HepG2 (cell line): ENCODE results near the gene KIF1B. TPM values are rescaled to one million over a fixed set of nuclear protein-coding genes. Genes with fewer than 3 reads are reported as not detected.

ENCODE experiments used
- ATAC-seq: fragments of 200-7000 bp; cut with Tn5 transposase; 3 replicates; pipeline ENCODE4 v1.9.1; 2020; ENCODE audit warnings: mild to moderate bottlenecking, moderate library complexity
- BruUV-seq: library from RNA; stranded (reverse); fragments of 400-500 nt; replicated peaks from 2 replicates; lab custom pipeline; 2021; lab: Mats Ljungman, UMichigan
- CTCF ChIA-PET: fragments of 300-600 bp; formaldehyde crosslinking; extraction: SDS; loops from one replicate; lab custom pipeline; 2021; ENCODE audit warnings: low total read pairs, inconsistent platforms, low intra/inter-chr PET ratio; lab: Yijun Ruan, JAX
- POLR2A ChIA-PET: fragments of 350-600 bp; sonication (Branson Sonifier 250); formaldehyde crosslinking; loops from one replicate; lab custom pipeline; 2020; ENCODE audit warnings: antibody characterized with exemption, inconsistent platforms; lab: Yijun Ruan, JAX
- DNase-seq: peaks from one replicate; pipeline ENCODE4 v3.0.0-alpha.2; 2015; ENCODE audit warnings: low spot score
- FAIRE-seq: peaks from 3 replicates; lab custom pipeline; 2011; peaks lifted over from hg19 to GRCh38; lab: Jason Lieb, UNC
- H2AFZ ChIP-seq: one replicate; pipeline ENCODE4 v1.6.1; 2011; ENCODE audit warnings: low read length, inconsistent platforms
- H3K27ac ChIP-seq: fragments of 300-600 bp; 3 replicates; pipeline ENCODE4 v1.8.0; 2011; ENCODE audit warnings: mixed run types, mild to moderate bottlenecking, mixed read lengths, low read length, inconsistent platforms; ENCODE audit not compliant: insufficient read depth; ENCODE audit errors: extremely low read length
- H3K27me3 ChIP-seq, 2 experiments: fragments of 200-600 bp in 1 of 2; 2 replicates in 1 of 2; 3 replicates in 1 of 2; pipeline versions ENCODE4 v1.6.0 to v1.8.0; 2011; ENCODE audit warnings: low read length in 2 of 2, mild to moderate bottlenecking in 2 of 2, moderate library complexity in 2 of 2, inconsistent platforms in 1 of 2; ENCODE audit not compliant: insufficient read depth in 2 of 2, control insufficient read depth in 1 of 2
- H3K36me3 ChIP-seq, 2 experiments: fragments of 200-600 bp in 1 of 2; replicated peaks in 1 of 2; 2 replicates in 1 of 2; 3 replicates in 1 of 2; pipeline versions ENCODE4 v1.5.1 to v1.8.0; 2011; ENCODE audit warnings: low read length in 2 of 2, inconsistent platforms in 1 of 2; ENCODE audit not compliant: insufficient read depth in 2 of 2, control insufficient read depth in 1 of 2
- H3K4me1 ChIP-seq: 2 replicates; pipeline ENCODE4 v1.5.1; 2012; ENCODE audit warnings: low read length, inconsistent platforms; ENCODE audit not compliant: insufficient read depth
- H3K4me2 ChIP-seq: 2 replicates; pipeline ENCODE4 v1.6.0; 2011; ENCODE audit warnings: low read depth, low read length, inconsistent platforms
- H3K4me3 ChIP-seq, 3 experiments: fragments of 200-600 bp in 1 of 3; sonication (generic), shearing (Covaris generic) in 1 of 3; replicated peaks in 1 of 3; 2 replicates each; pipeline ENCODE4 v1.5.1; 2011 to 2016; ENCODE audit warnings: low read length in 3 of 3, inconsistent platforms in 2 of 3, low read depth in 2 of 3, mild to moderate bottlenecking in 2 of 3, control low read depth in 1 of 3, mixed read lengths in 1 of 3; ENCODE audit not compliant: insufficient read depth in 1 of 3
- H3K79me2 ChIP-seq: one replicate; pipeline ENCODE4 v1.6.1; 2011; ENCODE audit warnings: low read length, inconsistent platforms; ENCODE audit not compliant: insufficient read depth
- H3K9ac ChIP-seq: 2 replicates; pipeline ENCODE4 v1.6.0; 2011; ENCODE audit warnings: mild to moderate bottlenecking, low read depth, low read length, inconsistent platforms; ENCODE audit not compliant: insufficient read depth
- H3K9me3 ChIP-seq: 2 replicates; pipeline ENCODE4 v1.5.1; 2012; ENCODE audit warnings: mild to moderate bottlenecking, low read length
- H4K20me1 ChIP-seq: 2 replicates; pipeline ENCODE4 v1.6.0; 2011; ENCODE audit warnings: inconsistent platforms, mild to moderate bottlenecking, low read length, moderate library complexity; ENCODE audit not compliant: insufficient read depth
- AKNA ChIP-seq: sonication (generic); formaldehyde crosslinking; IDR thresholded peaks from 2 replicates; pipeline ENCODE4 v1.4.0; 2020; ENCODE audit warnings: missing genetic modification reagents, borderline replicate concordance
- CREM ChIP-seq, 2 experiments: sonication (generic) in 1 of 2; formaldehyde crosslinking in 1 of 2; IDR thresholded peaks; 2 replicates each; pipeline versions ENCODE4 v1.4.0 to v1.6.1; 2016 to 2020; ENCODE audit warnings: antibody characterized with exemption in 1 of 2, mild to moderate bottlenecking in 1 of 2, missing genetic modification reagents in 1 of 2
- FOXP1 ChIP-seq, 2 experiments: fragments of 450-650 bp in 1 of 2; IDR thresholded peaks; 2 replicates each; pipeline ENCODE4 v1.6.1; 2017 to 2018; ENCODE audit warnings: antibody characterized with exemption in 1 of 2
- KLF12 ChIP-seq: sonication (generic); formaldehyde crosslinking; IDR thresholded peaks from 2 replicates; pipeline ENCODE4 v1.4.0; 2020; ENCODE audit warnings: missing genetic modification reagents, borderline replicate concordance
- NR2F2 ChIP-seq: IDR thresholded peaks from 2 replicates; pipeline ENCODE4 v1.6.1; 2012; ENCODE audit warnings: low read depth, inconsistent platforms, borderline replicate concordance
- PLSCR1 ChIP-seq: sonication (generic); formaldehyde crosslinking; IDR thresholded peaks from 2 replicates; pipeline ENCODE4 v1.5.0; 2020; ENCODE audit warnings: missing genetic modification reagents, mild to moderate bottlenecking, borderline replicate concordance
- SNAPC5 ChIP-seq: sonication (generic); formaldehyde crosslinking; IDR thresholded peaks from 2 replicates; pipeline ENCODE4 v1.8.1; 2023; ENCODE audit warnings: mild to moderate bottlenecking, missing genetic modification reagents, borderline replicate concordance
- TBP ChIP-seq: sonication (generic); formaldehyde crosslinking; IDR thresholded peaks from 2 replicates; pipeline ENCODE4 v1.5.0; 2020; ENCODE audit warnings: missing genetic modification reagents
- ZMAT3 ChIP-seq: sonication (generic); formaldehyde crosslinking; conservative IDR thresholded peaks from 2 replicates; pipeline ENCODE4 v1.7.0; 2021; ENCODE audit warnings: missing genetic modification reagents
- ZMYM3 ChIP-seq: sonication (generic); formaldehyde crosslinking; IDR thresholded peaks from 2 replicates; pipeline ENCODE4 v1.5.1; 2020; ENCODE audit warnings: mild to moderate bottlenecking, missing genetic modification reagents
- ZNF121 ChIP-seq: sonication (generic); formaldehyde crosslinking; IDR thresholded peaks from 2 replicates; pipeline ENCODE4 v1.5.0; 2020; ENCODE audit warnings: mild to moderate bottlenecking, missing genetic modification reagents
- ZNF530 ChIP-seq: sonication (generic); formaldehyde crosslinking; IDR thresholded peaks from 2 replicates; pipeline ENCODE4 v1.5.0; 2020; ENCODE audit warnings: low read depth, mild to moderate bottlenecking, missing genetic modification reagents
- ZNF589 ChIP-seq: sonication (generic); formaldehyde crosslinking; conservative IDR thresholded peaks from 2 replicates; pipeline ENCODE4 v1.8.0; 2022; ENCODE audit warnings: mild to moderate bottlenecking, moderate library complexity, missing genetic modification reagents
- WGBS: methylation state at CpG from one replicate; pipeline ENCODE4 v1.1.6; 2017; ENCODE audit warnings: low lambda C conversion rate; 5-methylcytosine and 5-hydroxymethylcytosine counted together
- in situ Hi-C: cut with HindIII; loops from 2 replicates; pipeline ENCODE4 v1.10.0; 2017; ENCODE audit warnings: low pct_unique_long_range_greater_than_20kb; ENCODE audit not compliant: extremely low pct_ligation_motif_present
- intact Hi-C: fragments of 100-400 bp; cut with micrococcal nuclease; formaldehyde crosslinking; loops from one replicate; pipeline ENCODE4 v1.10.0; 2022; ENCODE audit not compliant: unreplicated experiment
- polyA plus RNA-seq, 8 experiments: library from polyadenylated mRNA; depleted of rRNA in 3 of 8; stranded (reverse) in 7 of 8; unstranded in 1 of 8; fragments of >200 nt; fragmentation: Illumina TruSeq in 4 of 8; extraction: Trizol in 4 of 8; gene quantifications; 2 replicates each; pipeline versions ENCODE4 v1.2.1 to v1.2.3, GENCODE V29; 2011 to 2016; ENCODE audit warnings: low read depth in 4 of 8, missing spikeins in 1 of 8, mixed read lengths in 1 of 8; ENCODE audit not compliant: insufficient read depth in 1 of 8
- total RNA-seq, 5 experiments: library from RNA; depleted of rRNA; stranded (reverse); fragments of >200 nt; fragmentation: Illumina TruSeq; extraction: Trizol; gene quantifications; 2 replicates each; pipeline ENCODE4 v1.2.3, GENCODE V29; 2016; ENCODE audit warnings: low read depth in 1 of 5

KIF1B gene
- total and polyA plus RNA-seq, 2 of the 13 experiments (the other 11 are each of a cell fraction or from before 2014, with no cell fraction given) = 26.7 to 32.5 TPM

GRCh38 chr1:10383630-10384029, 173.3 kb downstream of the KIF1B start:
- no peaks in the 10 kb centered on the region for H4K20me1 ChIP-seq
- FAIRE-seq (no peak), ATAC-seq (no peak), DNase-seq (no peak)
- BruUV-seq = no TSS peak
- H3K4me3 ChIP-seq = no peak overlapping the region
- peak; percentile 51; the same call in 1 of the 2 replicates for TF ChIP-seq ZNF121 (CRISPR knock-in tag)
- no peak for TF ChIP-seq CREM (IDR thresholded peaks at IDR 0.05)
- TF ChIP-seq CREM (CRISPR knock-in tag; IDR thresholded peaks at IDR 0.05) = no peak
- H3K27me3 ChIP-seq = no peaks in the 10 kb centered on the region
- H3K9me3 ChIP-seq = no peaks in the 10 kb centered on the region
- peaks cover 0 to 11% of the 10 kb centered on the region in 2 experiments; a peak in 3 of 5 replicates for H3K36me3 ChIP-seq
- intact Hi-C loops (no loop called here), in situ Hi-C loops (loop anchor here (10.0 kb wide), 1 partner anchor 91 kb away; the partner anchor contains the start of genes DFFA and PEX14)
- no peak overlapping the region for H3K27ac ChIP-seq
- no peak overlapping the region for H3K9ac ChIP-seq
- WGBS = 82% methylated on average over 4 of the region's 4 CpGs
- H3K79me2 ChIP-seq = no peaks in the 10 kb centered on the region
- H3K4me1 ChIP-seq = peaks cover 49% of the 10 kb centered on the region
- ChIA-PET POLR2A (no interaction called here), CTCF (no interaction called here)
- no peak overlapping the region for H2AFZ ChIP-seq
- H3K4me2 ChIP-seq = no peak overlapping the region

- no peak for FAIRE-seq
- Histone ChIP-seq H3K36me3 (peaks cover 0 to 5% of the 10 kb centered on the region in 2 experiments; a peak in 2 of 5 replicates), H3K27ac (no peak overlapping the region), H3K27me3 (no peaks in the 10 kb centered on the region), H4K20me1 (no peaks in the 10 kb centered on the region), H3K79me2 (no peaks in the 10 kb centered on the region), H3K9ac (no peak overlapping the region), H3K9me3 (no peaks in the 10 kb centered on the region), H3K4me1 (peaks cover 55% of the 10 kb centered on the region), H2AFZ (no peak overlapping the region), H3K4me2 (no peak overlapping the region), H3K4me3 (no peak overlapping the region)
- CTCF ChIA-PET = no interaction called here
- DNase-seq = no peak
- no TSS peak for BruUV-seq
- ATAC-seq = no peak
- intact Hi-C loops = no loop called here
- POLR2A ChIA-PET = no interaction called here
- in situ Hi-C loops = loop anchor here (10.0 kb wide), 1 partner anchor 91 kb away; the partner anchor contains the start of genes DFFA and PEX14
- WGBS = 95% methylated on average over 8 of the region's 8 CpGs
- no peak for TF ChIP-seq KLF12 (CRISPR knock-in tag)
- TF ChIP-seq TBP = no peak
- TF ChIP-seq SNAPC5 (CRISPR knock-in tag) = no peak
- no peak for TF ChIP-seq ZMYM3
- no peak for TF ChIP-seq ZNF589
- no peak for TF ChIP-seq FOXP1 (IDR thresholded peaks at IDR 0.05)
- TF ChIP-seq FOXP1 (CRISPR knock-in tag; IDR thresholded peaks at IDR 0.05) = no peak
- TF ChIP-seq NR2F2 = no peak
- TF ChIP-seq AKNA (CRISPR knock-in tag) = no peak
- TF ChIP-seq ZMAT3 (CRISPR knock-in tag) = no peak
- no peak for TF ChIP-seq ZNF530 (CRISPR knock-in tag)
- no peak for TF ChIP-seq PLSCR1 (CRISPR knock-in tag)
Measured at GRCh38 chr1:10384219-10384618, 173.8 kb downstream of the KIF1B start.
